Measurements from ENCODE around the gene VPS16.
A peak's percentile ranks its signal among the peaks of the same experiment; 100 is the strongest.
"Not testable (repeated sequence)": the region's sequence is repeated elsewhere in the genome, so short reads cannot be mapped to it uniquely, and the experiment has no call there.

Gene VPS16

DNA sequence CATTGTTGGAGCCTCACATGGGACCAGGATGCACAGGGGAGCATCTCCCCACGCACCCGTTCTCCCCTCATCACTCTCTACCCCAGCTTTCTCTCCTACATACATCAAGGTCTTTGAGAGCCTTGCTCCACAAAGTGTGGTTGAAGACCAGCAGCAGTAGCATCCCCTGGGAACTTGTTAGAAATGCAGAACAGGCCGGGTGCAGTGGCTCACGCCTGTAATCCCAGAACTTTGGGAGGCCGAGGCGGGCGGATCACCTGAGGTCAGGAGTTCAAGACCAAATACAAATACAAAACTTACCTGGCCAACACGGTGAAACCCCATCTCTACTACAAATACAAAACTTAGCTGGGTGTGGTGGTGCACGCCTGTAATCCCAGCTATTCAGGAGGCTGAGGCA, 32.6 kb upstream of the VPS16 start:
- DNase-seq = not testable (repeated sequence)

DNA sequence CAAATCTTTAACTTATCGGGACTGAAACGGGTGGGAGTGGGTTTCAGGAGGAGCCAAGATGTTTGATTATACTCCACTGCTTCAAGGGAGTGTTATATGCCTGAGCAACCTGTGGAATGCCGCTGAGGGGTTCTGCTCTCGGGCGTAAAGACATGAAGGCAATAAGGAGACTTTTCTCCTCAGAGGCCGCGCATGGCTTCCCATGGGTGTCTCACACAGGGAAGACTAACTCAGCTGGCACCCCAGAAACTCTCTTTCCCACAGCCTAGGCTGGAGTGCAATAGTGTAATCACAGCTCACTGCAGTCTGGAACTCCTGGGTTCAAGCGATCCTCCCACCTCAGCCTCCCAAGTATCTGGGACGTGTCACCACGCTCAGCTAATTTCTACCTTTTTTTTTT, 30.9 kb upstream of the VPS16 start:
- DNase-seq = no peak

DNA sequence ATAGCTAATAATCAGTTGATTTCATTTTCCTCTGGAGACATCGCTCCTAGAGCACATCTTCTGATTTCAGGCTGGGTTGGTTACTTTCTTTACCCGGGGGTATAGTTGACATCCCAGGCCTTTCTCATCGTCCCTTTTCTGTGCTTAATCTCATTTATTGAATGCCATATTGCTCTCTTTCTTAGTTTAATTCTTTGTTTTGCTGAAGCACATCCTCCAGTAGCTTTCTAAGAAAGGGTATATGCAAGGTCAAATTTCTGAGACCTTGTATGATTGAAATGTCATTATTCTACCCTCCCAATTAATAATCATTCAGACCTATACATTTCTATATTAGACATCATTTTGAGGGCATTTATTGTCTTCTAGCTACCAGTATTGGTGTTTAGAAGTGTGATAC, 28.4 kb upstream of the VPS16 start:
- DNase-seq = no peak

- DNase-seq = no peak
Measured at GRCh38 chr20:2814076-2814475, 26.5 kb upstream of the VPS16 start.

- DNase-seq = no peak
Measured at GRCh38 chr20:2814587-2815051, 25.9 kb upstream of the VPS16 start, which contains the start of gene C20orf141. TSS of gene C20orf141 (plus strand) at chr20:2814987. CDS start at chr20:2815185, 198 bp downstream.

DNA sequence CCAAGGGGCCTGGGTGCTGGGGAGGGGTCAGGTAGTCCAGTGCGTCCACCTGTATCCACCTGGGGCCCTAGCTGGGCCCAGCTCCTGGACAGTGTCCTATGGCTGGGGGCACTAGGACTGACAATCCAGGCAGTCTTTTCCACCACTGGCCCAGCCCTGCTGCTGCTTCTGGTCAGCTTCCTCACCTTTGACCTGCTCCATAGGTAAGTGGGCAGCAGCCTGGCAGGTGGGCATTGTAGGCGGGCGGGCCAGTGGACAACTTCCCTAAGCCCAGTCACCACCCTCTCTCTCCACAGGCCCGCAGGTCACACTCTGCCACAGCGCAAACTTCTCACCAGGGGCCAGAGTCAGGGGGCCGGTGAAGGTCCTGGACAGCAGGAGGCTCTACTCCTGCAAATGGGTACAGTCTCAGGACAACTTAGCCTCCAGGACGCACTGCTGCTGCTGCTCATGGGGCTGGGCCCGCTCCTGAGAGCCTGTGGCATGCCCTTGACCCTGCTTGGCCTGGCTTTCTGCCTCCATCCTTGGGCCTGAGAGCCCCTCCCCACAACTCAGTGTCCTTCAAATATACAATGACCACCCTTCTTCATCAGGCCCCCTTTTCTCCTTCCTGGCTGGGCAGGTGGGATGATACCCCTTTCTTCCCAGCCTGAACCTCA, 25.2 kb upstream of the VPS16 start:
- DNase-seq = no peak

GRCh38 chr20:2816030-2816582, 24.4 kb upstream of the VPS16 start, which contains the start of gene TMEM239:
TSS of gene TMEM239 (plus strand) at chr20:2816364. CDS start at chr20:2816555, 191 bp downstream.
- DNase-seq = no peak

- no peak for DNase-seq
Measured at GRCh38 chr20:2816583-2817340, 23.8 kb upstream of the VPS16 start.

DNA sequence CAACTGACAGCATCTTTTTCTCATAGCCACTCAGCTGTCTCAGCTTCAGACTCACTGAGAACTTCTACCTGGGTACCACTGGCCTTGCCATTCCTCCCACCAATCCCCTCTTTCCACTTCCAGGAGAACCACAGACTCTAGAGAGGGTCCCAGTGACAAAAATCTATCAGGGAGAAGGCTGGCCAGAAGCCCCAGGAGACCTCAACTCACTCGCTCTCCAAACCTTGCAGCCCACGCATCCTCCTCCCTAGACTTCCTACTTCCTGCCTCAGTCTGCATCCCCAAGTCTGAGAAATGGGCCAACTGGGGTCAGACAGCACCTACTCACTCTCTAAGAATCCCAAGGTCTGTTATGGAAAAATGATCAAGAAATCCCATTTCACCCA, 23.2 kb upstream of the VPS16 start:
- DNase-seq = no peak

DNA sequence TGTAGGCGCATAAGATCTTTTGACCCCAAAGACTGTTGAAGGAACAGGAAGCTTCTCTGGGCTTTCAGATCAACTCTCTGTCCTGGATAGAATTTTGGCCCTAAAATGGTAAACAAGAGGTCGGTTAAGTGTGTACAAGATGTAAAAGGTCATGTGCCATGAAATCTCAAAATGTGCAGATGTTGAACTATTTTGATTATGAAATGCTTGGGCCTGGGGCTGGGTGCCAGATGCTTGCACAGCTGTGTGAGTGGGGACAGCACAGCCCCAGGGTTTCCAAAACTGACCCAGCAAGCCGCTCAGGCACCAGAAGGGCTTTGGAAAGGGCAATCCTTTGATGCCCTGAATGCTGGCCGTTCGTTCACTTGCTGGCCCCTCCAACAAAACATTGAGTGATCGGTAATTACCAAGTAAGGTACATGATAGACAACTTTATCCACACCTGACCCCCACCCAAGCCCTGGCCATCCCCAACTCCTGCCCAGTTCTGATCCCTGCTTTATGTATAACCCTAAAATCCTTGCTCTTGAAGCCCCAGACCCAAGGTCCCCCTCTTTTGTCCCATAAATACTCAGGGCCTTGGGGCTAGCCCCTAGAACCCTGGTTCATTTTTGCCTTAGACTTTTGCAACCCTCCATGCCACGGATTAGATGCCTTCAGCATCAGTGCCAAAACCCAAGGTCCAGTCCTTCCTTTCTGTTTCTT, 22.5 kb upstream of the VPS16 start:
- DNase-seq = no peak

GRCh38 chr20:2820084-2820895, 20.3 kb upstream of the VPS16 start:
- DNase-seq = no peak

GRCh38 chr20:2820896-2821869, 19.4 kb upstream of the VPS16 start:
- no peak for DNase-seq

DNA sequence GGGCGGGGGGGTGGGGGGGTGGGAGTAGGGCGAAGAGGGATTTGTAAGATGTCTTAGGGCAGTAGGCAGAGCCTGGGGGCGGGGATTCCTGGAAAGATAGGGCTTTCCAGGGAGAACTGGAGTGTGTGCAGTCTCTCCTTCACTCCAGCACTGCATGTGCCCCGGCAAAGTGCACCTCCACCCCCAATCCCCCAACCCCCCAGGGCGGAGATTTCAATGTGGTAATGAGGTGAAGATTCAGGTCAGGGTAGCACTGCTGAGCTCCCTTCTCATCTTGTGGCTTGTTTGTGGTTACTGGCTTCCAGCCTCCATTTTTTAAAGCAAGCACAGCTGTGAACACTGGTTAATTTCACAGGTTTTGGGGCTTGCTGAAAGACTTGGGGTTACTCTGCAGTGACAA, 18.5 kb upstream of the VPS16 start:
- DNase-seq = peak in 1 of 2 experiments; percentile 26

DNA sequence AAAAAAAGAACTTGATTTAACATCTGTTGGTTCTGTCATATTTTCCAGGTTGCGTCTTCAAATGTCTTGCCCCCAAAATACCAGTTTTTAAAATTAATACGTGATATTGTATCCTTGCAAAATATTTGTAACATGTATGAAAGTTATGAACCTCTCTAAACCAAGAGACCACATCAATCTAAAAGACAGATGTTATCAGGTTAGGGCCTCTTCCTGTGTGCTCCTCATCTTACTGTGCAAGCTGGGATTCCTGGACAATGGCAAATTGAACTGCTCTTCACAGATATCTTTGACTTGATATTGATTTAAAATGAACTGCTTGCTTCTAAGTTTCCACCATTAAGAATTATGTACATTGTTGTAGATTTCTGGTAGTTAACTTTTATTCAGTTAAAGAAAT, 14.8 kb upstream of the VPS16 start:
- no peak for DNase-seq

DNA sequence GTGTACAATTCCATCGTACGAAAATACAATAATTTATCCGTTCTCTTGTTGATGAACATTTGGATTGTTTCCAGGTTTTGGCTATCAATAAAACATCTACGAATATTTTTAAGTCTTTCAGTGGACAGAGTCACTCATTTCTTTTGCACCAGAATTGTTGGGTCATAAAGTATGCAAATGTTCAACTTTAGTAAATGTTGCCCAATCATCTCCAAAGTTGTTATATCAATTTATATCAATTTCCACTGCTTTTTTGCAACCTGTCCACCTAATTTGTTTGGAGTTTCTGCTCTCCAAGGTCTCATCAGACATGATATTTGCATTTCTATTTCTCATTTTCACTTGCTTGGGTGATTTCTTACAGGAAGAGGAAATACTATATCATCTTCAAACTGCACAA, 13.9 kb upstream of the VPS16 start:
- no peak for DNase-seq

- no peak for DNase-seq
Measured at GRCh38 chr20:2829376-2829775, 11.2 kb upstream of the VPS16 start.

DNA sequence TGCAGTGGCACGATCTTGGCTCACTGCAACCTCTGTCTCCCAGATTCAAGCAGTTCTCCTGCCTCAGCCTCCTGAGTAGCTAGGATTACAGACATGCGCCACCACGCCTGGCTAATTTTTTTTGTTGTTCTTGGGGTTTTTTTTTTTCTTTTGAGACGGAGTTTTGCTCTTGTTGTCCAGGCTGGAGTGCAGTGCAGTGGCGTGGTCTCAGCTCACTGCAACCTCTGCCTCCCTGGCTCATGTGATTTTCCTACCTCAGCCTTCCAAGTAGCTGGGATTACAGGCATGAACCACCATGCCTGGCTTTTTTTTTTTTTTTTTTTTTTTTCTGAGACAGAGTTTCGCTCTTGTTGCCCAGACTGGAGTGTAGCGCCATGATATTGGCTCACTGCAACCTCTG, 9.3 kb upstream of the VPS16 start:
- DNase-seq = not testable (repeated sequence)

- no peak for DNase-seq
Measured at GRCh38 chr20:2833761-2834160, 6.8 kb upstream of the VPS16 start.

- no peak for DNase-seq
Measured at GRCh38 chr20:2834401-2835110, 6.0 kb upstream of the VPS16 start.

- no peak for DNase-seq
Measured at GRCh38 chr20:2835331-2835796, 5.2 kb upstream of the VPS16 start.
